ENCODE data around the gene BRINP3. TPM values are rescaled to one million over a fixed set of nuclear protein-coding genes. Genes with fewer than 3 reads are reported as not detected.

The BRINP3 gene
- total and polyA plus RNA-seq, 2 of the 13 experiments (the other 11 are each of a cell fraction or from before 2014, with no cell fraction given): not detected

- Histone ChIP-seq H3K9ac (ENCODE audit: insufficient read depth, low read depth, low read length) (no peak overlapping the region), H3K27me3 (ENCODE audit: control insufficient read depth in 1 of 2, insufficient read depth in 2 of 2, low read length in 2 of 2) (no peaks in the 10 kb centered on the region), H2AFZ (ENCODE audit: low read length) (no peak overlapping the region), H4K20me1 (ENCODE audit: insufficient read depth, low read length) (no peaks in the 10 kb centered on the region), H3K27ac (ENCODE audit: extremely low read length, insufficient read depth, low read length) (no peak overlapping the region), H3K36me3 (replicated peaks in 1 of 2; ENCODE audit: control insufficient read depth in 1 of 2, insufficient read depth in 2 of 2, low read length in 2 of 2) (no peaks in the 10 kb centered on the region), H3K4me2 (ENCODE audit: low read depth, low read length) (no peak overlapping the region), H3K4me1 (ENCODE audit: insufficient read depth, low read length) (no peaks in the 10 kb centered on the region), H3K9me3 (ENCODE audit: low read length) (no peaks in the 10 kb centered on the region), H3K79me2 (ENCODE audit: insufficient read depth, low read length) (no peaks in the 10 kb centered on the region), H3K4me3 (replicated peaks in 1 of 3; ENCODE audit: insufficient read depth in 1 of 3, low read depth in 2 of 3, low read length in 3 of 3) (no peak overlapping the region)
- WGBS (ENCODE audit: low lambda C conversion rate): 1% methylated on average over 3 of the region's 3 CpGs
- no peak for DNase-seq (ENCODE audit: low spot score)
- intact Hi-C loops (cut with micrococcal nuclease; ENCODE audit: unreplicated experiment) (no loop called here), in situ Hi-C loops (cut with HindIII; ENCODE audit: extremely low pct_ligation_motif_present, low pct_unique_long_range_greater_than_20kb) (no loop called here)
- no peak for FAIRE-seq
- no TSS peak for BruUV-seq (replicated peaks)
- ChIA-PET CTCF (ENCODE audit: low intra/inter-chr PET ratio, low total read pairs) (no interaction called here), POLR2A (no interaction called here)
- ATAC-seq: no peak
- TF ChIP-seq JUND (CRISPR knock-in tag; IDR thresholded peaks at IDR 0.05) (no peak), ZSCAN5A (CRISPR knock-in tag; IDR thresholded peaks at IDR 0.05; ENCODE audit: borderline replicate concordance) (no peak), ARHGAP35 (CRISPR knock-in tag; IDR thresholded peaks at IDR 0.05; ENCODE audit: borderline replicate concordance) (no peak), RBM22 (optimal IDR thresholded peaks at IDR 0.05; ENCODE audit: low read length) (no peak), ZNF280D (CRISPR knock-in tag; IDR thresholded peaks at IDR 0.05) (no peak), ZNF263 (CRISPR knock-in tag; IDR thresholded peaks at IDR 0.05) (no peak), JARID2 (CRISPR knock-in tag; IDR thresholded peaks at IDR 0.05; ENCODE audit: insufficient replicate concordance) (no peak), GLI4 (CRISPR knock-in tag; IDR thresholded peaks at IDR 0.05; ENCODE audit: borderline replicate concordance) (no peak), ATF7-NPFF (CRISPR knock-in tag; IDR thresholded peaks at IDR 0.05; ENCODE audit: low read depth) (no peak), ZNF441 (CRISPR knock-in tag; IDR thresholded peaks at IDR 0.05; ENCODE audit: borderline replicate concordance) (no peak), MNT (IDR thresholded peaks at IDR 0.05) (no peak), ARID2 (CRISPR knock-in tag; IDR thresholded peaks at IDR 0.05; ENCODE audit: borderline replicate concordance) (no peak), POLR2A (IDR thresholded peaks at IDR 0.05; ENCODE audit: insufficient read depth in 1 of 2, low read depth in 2 of 2, low read length in 2 of 2) (no peak), ZNF468 (CRISPR knock-in tag; IDR thresholded peaks at IDR 0.05) (no peak), NONO (IDR thresholded peaks at IDR 0.05) (no peak), NONO (CRISPR knock-in tag; conservative IDR thresholded peaks at IDR 0.05) (no peak), TCF12 (IDR thresholded peaks at IDR 0.05) (no peak), TCF12 (CRISPR knock-in tag; IDR thresholded peaks at IDR 0.05) (no peak), ZBTB2 (CRISPR knock-in tag; IDR thresholded peaks at IDR 0.05; ENCODE audit: low read depth) (no peak), KAT8 (CRISPR knock-in tag; IDR thresholded peaks at IDR 0.05) (no peak)
These were observed 302.3 kb downstream of the BRINP3 start for GRCh38 chr1:190175320-190175719.
